Retinal pigment epithelial cell (primary cell): ENCODE measurements around the gene LMNTD2.

ENCODE experiments used
- DNase-seq: peaks from one replicate; pipeline ENCODE4 v3.0.0-alpha.2; 2010; ENCODE audit warnings: low read depth
- H3K4me3 ChIP-seq: 2 replicates; pipeline ENCODE4 v1.5.1; 2011; ENCODE audit warnings: mild to moderate bottlenecking, low read length, control low read depth, moderate library complexity
- CTCF ChIP-seq: conservative IDR thresholded peaks from 2 replicates; pipeline ENCODE4 v1.5.1; 2011; ENCODE audit warnings: low read depth, low read length, control low read depth, inconsistent platforms

LMNTD2 gene

GRCh38 chr11:555780-556661, 4.5 kb downstream of the LMNTD2 start:
- no peak for TF ChIP-seq CTCF
- H3K4me3 ChIP-seq: no peak overlapping the region
- DNase-seq: no peak

GRCh38 chr11:555227-555779, 5.2 kb downstream of the LMNTD2 start:
- TF ChIP-seq CTCF: no peak
- peak overlapping the region; percentile 26 for H3K4me3 ChIP-seq
- DNase-seq: no peak

GRCh38 chr11:554428-555226, 5.9 kb downstream of the LMNTD2 start:
- DNase-seq: no peak
- TF ChIP-seq CTCF: peak; percentile 56
- H3K4me3 ChIP-seq: no peak overlapping the region

GRCh38 chr11:553988-554340, 6.6 kb downstream of the LMNTD2 start:
- TF ChIP-seq CTCF: no peak
- no peak overlapping the region for H3K4me3 ChIP-seq
- no peak for DNase-seq

GRCh38 chr11:553083-553987, 7.2 kb downstream of the LMNTD2 start:
- no peak overlapping the region for H3K4me3 ChIP-seq
- no peak for TF ChIP-seq CTCF
- DNase-seq: no peak

GRCh38 chr11:551596-551995, 8.9 kb downstream of the LMNTD2 start:
- H3K4me3 ChIP-seq: no peak overlapping the region
- DNase-seq: no peak
- TF ChIP-seq CTCF: no peak
